Epithelial cell of proximal tubule (primary cell): Measurements from ENCODE around the gene GLIPR2. TPM values are rescaled to one million over a fixed set of nuclear protein-coding genes. Genes with fewer than 3 reads are reported as not detected.

ENCODE experiments used
- DNase-seq: peaks from one replicate; pipeline ENCODE4 v3.0.0-alpha.2; 2011; ENCODE audit warnings: low read depth
- H3K4me3 ChIP-seq: 2 replicates; pipeline ENCODE4 v1.5.1; 2011; ENCODE audit warnings: low read depth, mild to moderate bottlenecking, low read length
- total RNA-seq: library from RNA; depleted of rRNA; stranded (reverse); fragments of >200 nt; gene quantifications from 2 replicates; pipeline ENCODE4 v1.2.3, GENCODE V29; 2015
- TF ChIP-seq, protein P1 (sequence below): conservative IDR thresholded peaks from 2 replicates; pipeline ENCODE4 v1.5.1; 2012; ENCODE audit warnings: low read depth, mild to moderate bottlenecking, low read length

GLIPR2 gene
- total RNA-seq, 1 donor from 2014 or later, result 42.7 TPM

GRCh38 chr9:36138496-36138895 lies 2.0 kb downstream of the GLIPR2 start:
- no peak for DNase-seq
- H3K4me3 ChIP-seq, result no peak overlapping the region
- TF ChIP-seq, protein P1, sequence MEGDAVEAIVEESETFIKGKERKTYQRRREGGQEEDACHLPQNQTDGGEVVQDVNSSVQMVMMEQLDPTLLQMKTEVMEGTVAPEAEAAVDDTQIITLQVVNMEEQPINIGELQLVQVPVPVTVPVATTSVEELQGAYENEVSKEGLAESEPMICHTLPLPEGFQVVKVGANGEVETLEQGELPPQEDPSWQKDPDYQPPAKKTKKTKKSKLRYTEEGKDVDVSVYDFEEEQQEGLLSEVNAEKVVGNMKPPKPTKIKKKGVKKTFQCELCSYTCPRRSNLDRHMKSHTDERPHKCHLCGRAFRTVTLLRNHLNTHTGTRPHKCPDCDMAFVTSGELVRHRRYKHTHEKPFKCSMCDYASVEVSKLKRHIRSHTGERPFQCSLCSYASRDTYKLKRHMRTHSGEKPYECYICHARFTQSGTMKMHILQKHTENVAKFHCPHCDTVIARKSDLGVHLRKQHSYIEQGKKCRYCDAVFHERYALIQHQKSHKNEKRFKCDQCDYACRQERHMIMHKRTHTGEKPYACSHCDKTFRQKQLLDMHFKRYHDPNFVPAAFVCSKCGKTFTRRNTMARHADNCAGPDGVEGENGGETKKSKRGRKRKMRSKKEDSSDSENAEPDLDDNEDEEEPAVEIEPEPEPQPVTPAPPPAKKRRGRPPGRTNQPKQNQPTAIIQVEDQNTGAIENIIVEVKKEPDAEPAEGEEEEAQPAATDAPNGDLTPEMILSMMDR, result no peak

- no peak overlapping the region for H3K4me3 ChIP-seq
- no peak for DNase-seq
- TF ChIP-seq, protein P1, result no peak
Observed at GRCh38 chr9:36138901-36139300, 2.4 kb downstream of the GLIPR2 start.

- no peak overlapping the region for H3K4me3 ChIP-seq
- TF ChIP-seq, protein P1, result no peak
- no peak for DNase-seq
Observed at GRCh38 chr9:36140086-36141084, 3.9 kb downstream of the GLIPR2 start.

DNA sequence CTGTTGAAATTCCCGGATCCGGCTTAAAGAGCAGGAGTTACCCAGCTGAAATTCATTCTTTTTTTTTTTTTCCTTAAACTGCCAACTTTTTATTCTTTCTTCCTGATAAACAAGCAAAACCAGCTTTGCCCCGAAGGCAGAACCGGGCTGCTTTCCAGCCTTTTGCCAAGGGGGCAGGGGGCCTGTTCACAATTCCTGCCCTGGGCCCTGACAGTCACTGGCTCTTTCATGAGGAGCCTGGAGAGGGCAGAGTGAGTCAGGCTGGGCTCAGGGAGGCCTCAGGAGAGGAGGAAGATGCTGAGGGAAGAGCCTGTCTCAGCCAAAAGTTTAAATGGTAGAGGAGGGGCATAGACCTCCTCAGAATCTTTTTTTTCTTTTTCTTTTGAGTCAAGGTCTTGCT lies 4.8 kb downstream of the GLIPR2 start:
- no peak for DNase-seq
- TF ChIP-seq, protein P1, result peak; percentile 62
- no peak overlapping the region for H3K4me3 ChIP-seq

DNA sequence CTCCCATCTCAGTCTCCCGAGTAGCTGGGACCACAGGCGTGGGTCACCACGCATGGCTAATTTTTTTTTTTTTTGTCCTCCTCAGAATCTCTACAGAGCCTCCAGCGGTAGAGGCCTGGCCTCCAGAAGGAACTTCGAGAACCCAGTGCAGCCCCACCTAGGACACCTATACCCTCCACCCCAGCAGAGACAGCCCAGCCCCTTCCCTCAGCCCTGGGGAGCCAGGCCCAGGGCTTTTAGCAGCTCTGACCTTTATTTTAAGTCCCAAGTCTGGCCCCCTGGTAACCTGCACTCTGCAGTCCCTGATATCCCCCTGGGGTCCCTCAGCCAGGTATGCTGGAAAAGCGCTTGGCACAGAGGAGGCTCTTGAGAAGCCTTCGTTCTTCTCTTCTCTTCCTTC lies 5.2 kb downstream of the GLIPR2 start:
- H3K4me3 ChIP-seq, result no peak overlapping the region
- TF ChIP-seq, protein P1, result no peak
- DNase-seq, result no peak

DNA sequence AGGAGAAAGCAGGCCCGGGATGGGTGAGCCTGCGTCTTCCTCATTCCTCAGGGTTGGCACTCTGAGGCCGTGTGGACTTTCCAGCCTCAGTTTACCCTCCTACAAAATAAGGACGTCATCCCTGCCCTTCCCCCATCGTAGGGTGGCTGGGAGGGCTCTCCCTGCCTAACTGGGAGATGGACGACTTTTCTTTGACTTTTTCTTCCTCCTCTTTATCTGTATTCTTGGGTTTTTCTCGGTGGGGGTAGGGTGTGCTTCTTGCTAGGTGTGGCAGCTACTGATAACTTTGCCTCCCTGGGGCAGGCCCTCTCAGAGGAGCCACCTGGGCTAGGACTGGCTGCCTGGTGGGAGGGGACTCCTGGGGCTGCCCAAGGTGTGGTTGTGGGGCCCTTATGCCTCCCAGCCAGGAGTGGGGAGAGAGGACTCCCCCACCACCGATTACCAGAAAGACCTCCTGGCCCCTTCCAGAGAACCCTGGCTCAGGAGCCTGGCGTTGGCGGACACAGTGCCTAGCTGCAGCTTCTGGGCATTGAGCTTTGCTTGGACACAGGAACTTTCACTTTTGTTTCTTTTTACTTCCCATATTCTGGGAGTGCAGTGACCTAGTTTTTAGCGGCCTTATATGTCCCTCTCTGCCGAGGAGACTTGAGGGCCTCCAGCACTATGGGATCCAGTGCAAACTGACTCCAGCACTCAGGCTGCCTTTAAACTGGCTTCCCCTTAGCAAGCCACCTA lies 6.1 kb downstream of the GLIPR2 start:
- no peak for DNase-seq
- TF ChIP-seq, protein P1, result no peak
- no peak overlapping the region for H3K4me3 ChIP-seq
